ENCODE measurements around the gene TSHZ2.

TSHZ2 gene

DNA sequence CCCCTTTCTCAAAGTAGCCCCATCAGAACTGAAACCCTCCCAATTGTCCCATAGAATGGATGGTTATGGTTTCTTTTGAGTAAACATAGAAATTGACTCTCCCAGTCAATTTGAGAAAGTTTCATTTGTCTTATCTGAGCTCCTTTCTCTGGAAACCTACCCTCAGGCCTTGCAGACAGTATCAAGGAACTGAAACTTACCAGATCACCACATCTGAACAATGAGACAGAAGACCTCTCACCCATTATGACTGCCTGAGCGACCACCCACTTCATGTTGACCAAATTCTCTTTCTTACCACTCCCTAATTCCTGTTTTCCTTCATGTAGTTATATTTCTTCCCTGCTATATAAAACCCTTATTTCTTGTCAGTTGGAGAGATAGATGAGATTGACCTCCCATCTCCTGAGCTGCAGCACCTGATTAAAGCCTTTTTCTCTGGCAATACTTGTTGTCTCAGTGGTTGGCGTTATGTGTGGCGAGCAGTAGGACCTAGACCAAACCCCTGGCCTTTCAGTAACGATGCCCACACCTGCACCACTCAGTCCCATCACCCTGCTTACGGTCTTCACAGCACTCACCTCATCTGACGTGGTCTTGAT is 482.6 kb downstream of the TSHZ2 start:
- TF ChIP-seq, protein P1, sequence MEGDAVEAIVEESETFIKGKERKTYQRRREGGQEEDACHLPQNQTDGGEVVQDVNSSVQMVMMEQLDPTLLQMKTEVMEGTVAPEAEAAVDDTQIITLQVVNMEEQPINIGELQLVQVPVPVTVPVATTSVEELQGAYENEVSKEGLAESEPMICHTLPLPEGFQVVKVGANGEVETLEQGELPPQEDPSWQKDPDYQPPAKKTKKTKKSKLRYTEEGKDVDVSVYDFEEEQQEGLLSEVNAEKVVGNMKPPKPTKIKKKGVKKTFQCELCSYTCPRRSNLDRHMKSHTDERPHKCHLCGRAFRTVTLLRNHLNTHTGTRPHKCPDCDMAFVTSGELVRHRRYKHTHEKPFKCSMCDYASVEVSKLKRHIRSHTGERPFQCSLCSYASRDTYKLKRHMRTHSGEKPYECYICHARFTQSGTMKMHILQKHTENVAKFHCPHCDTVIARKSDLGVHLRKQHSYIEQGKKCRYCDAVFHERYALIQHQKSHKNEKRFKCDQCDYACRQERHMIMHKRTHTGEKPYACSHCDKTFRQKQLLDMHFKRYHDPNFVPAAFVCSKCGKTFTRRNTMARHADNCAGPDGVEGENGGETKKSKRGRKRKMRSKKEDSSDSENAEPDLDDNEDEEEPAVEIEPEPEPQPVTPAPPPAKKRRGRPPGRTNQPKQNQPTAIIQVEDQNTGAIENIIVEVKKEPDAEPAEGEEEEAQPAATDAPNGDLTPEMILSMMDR (IDR thresholded peaks at IDR 0.05), result no peak

DNA sequence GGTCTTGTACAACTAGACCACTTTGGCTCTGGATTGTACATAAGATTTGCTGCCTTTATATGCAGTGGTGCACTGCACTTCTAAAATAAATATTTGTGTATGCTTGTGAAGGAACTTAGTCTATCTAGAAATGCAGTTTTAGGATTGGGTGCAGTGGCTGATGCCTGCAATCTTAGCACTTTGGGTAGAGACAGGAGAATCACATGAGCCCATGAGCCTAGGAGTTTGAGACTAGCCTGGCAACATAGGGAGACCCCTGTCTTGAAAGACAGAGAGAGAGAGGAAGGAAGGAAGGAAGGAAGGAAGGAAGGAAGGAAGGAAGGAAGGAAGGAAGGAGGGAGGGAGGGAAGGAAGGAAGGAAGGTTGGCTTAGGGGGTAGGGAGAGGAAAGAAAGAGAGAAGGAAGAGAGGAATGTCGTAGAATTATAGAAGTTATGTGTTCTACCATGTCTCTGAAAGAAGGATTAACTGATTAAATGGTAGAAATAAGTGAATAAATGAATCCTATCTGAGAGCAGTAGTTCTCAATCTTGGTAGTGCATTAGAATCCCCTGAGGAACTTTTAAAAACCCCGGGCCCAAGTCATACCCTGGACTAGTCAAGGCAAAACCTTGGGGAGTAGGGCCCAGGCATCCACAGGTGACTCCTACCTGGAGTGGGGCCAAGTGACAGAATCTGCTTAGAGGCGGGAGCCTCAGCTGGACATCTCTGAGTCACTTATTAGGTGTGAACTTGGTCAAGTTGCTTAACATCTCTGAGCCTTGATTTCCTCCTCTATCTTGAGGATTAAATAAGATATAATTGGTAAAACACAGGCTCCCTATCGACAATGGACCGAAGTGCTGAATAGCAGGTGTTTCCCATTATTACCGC is 491.2 kb downstream of the TSHZ2 start:
- TF ChIP-seq, protein P1 (IDR thresholded peaks at IDR 0.05), result no peak

DNA sequence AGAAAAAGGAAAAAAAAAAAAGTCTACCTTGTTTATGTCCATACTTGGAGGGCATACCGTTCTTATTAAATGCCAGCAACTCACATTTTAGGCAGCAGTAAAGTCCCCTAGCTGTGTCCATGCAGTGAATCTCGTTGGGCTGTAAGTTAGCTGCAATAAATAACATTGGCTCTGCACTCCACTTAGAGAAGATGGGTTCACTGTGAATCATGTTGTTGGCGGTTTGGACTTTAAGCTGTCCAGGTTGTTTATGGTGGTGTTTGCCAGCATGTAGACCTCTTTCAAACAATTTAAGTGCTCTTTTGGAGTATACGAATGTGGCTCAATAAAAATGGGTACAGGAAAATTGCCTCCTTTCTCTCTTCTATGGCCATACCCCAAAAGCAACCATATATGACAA is 494.1 kb downstream of the TSHZ2 start:
- TF ChIP-seq, protein P1 (IDR thresholded peaks at IDR 0.05), result no peak

DNA sequence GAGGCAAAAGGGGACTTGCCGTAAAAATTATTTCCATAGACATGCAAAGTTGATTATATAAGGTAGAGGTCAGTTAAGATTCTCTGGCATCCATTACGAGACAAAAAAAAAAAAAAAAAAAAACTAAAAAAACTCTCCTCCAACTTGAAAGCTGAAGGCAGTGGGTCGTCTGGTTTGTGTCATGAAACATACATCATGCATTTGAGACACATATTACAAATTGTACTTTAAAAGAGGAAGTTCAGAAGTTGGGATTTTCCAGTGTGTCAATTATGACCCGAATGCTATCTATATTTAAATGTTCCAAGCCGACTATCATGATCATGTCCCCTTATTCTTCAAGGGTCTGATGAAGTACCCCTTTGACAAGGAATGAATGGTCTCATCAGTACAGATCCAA is 496.4 kb downstream of the TSHZ2 start:
- TF ChIP-seq, protein P1 (IDR thresholded peaks at IDR 0.05), result no peak

DNA sequence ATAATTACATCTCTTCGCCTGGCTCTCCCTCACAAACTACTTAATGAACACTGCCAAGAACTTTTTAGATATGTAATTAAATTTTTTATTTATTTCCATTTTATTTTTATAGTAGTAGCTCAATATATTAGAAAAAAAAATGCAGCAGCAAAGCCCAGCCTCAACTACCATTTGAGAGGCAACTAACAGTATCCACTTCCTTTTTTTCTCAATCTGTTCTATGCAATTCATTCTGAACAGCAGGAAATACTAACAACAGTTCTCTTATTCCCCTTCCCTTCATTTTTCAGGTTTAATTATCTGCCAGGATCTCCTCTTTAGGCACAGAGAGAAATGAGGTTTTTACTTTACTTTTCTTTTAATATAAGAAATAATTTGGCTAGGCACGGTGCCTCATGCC is 508.8 kb downstream of the TSHZ2 start:
- TF ChIP-seq, protein P1 (IDR thresholded peaks at IDR 0.05), result no peak

DNA sequence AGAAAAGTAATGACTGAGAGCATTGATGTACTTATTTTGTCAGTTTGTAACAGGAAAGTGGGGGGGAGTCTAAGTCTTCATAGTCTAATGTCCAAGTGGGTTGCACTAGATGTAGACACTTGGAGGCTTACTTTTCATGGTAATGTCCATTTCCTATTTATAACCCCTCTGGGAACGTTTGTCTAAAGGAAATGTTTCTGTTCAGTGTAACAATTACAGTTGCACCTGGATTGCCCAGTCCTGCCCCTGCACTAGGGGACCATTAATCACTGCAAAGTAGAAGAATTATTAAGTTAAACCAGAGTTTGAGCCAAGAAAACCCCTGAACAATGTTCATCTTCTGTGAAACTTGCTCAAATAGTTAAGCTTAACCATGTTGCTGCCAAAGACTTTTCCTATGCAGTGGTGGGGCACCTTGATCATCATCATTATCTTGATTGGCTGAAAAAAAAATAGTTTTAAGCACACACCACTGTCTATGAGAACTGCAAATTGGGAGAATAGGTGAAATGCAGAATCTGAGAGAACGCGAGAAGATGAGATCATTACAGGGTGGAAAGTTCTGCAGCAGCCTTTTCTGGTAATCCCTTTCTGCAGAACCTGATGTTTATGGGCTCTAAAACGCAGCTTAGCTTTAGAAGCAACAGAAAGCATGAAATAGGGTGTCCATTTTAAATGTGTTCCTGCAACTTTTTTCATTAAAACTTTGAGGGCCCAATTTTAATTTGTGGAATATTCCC is 515.5 kb downstream of the TSHZ2 start:
- TF ChIP-seq, protein P1 (IDR thresholded peaks at IDR 0.05), result no peak

DNA sequence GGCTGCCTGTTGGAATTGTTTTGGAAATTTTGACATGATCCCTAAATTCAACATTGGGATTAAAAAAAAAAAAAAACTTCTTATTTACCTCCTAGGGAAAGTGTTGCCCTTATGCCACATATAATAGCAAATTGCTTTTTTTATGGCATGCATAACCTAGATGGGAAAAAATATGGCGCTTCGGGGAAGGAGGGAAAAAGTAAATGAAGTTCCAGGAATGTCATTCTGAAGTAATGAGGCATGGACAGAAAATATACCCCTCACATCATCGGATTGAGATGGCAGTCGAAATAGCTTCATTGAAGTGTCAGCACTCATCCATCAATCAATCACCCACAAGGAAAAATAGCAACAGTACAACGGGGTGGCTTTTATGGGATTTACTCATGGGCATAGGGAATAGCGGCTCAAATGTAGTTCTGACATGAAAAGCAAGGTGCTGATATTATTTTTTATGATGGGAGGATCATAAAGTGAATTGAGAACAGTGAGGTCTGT is 516.7 kb downstream of the TSHZ2 start:
- TF ChIP-seq, protein P1 (IDR thresholded peaks at IDR 0.05), result no peak
